Stimulated activated CD4-positive, alpha-beta T cell treated with anti-CD3 and anti-CD28 coated beads, Interleukin-2, amount 100 ng/mL, for 4 hours (primary cell): ENCODE measurements around the gene TMEM106B.

Experiments used
- DNase-seq: peaks from one replicate; pipeline ENCODE4 v3.0.0-alpha.2; 2020; ENCODE audit warnings: low read depth

The TMEM106B gene

GRCh38 chr7:12228024-12228423 lies 16.9 kb downstream of the TMEM106B start:
- no peak for DNase-seq

DNA sequence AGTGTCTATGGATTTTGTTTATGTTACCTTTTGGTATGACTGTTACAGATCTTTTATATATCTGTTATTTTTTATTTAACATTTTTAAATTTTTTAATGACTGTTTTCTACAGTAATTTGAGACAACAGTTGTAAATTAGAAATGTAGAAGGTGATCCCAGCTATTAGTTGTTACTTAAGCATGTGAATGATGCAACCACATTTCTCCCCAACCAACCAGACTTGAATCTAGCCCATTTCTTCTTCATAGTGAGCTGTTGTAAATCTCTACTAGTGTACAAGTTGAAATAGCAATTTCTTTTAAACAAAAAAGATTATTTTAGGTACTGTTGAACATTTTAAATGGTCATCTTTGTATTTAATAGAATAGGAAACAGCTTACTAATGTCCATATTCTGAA lies 18.0 kb downstream of the TMEM106B start:
- DNase-seq: no peak

DNA sequence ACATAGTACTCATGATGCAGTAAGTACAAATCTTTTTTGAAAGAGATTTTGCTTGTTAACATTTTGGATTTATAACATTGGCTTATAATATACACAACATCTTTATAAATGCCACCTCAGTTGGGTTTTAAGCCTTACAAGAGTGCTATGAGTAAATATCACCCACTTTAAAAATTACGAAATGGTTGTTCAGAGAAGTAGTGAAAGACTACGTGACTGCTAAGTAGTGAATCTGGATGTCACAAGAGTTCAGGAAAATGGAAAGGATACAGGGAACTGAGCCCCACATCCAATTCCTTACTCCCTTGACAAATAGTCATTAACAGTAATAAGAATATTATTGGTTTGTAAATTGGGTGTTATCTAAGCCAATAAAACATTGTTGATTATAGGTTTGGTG lies 20.0 kb downstream of the TMEM106B start:
- DNase-seq: no peak

DNA sequence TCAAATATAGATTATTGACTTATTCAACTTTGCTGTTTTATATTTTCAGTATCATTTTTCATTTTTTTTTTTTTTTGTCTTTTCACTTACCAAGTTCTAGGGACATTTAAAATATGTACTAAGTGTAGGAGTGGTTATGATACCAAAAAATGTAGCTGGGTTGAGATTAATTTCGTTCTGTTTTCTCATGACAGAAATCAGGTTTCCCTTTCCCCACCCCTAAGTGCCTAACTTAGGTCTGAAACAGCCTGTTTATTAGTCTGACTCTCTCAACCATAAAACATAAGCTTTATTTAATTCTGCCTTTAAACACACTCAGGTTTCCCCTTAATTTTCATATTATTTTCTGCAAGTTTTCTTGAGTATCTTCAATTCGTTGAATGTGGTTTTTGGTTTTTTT lies 22.1 kb downstream of the TMEM106B start:
- DNase-seq: no peak

DNA sequence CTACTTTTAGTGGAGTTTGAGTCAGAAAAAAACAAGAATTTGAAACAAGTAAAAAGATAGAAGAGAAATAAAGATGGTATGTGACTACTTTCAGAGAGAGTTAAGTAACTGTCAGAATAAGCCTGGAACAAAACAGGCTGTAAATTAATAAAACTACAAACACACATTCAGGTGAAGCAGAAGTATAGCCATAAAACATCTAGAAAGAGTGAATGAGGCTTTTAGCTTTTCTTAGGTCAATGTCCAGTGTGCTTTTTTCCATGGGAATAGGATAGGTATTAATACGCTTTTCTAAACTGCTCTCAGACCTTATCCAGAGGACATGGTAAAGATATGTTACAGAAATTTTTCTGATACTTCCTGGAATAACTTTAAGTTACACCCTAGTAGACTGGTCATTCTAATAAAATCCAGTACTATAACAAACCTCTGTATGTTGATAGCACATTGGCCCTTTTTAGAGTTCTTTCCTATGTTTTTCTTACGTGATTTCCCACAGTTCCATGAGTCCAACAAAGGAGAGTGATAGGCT lies 23.3 kb downstream of the TMEM106B start:
- no peak for DNase-seq

GRCh38 chr7:12235970-12236369 lies 24.9 kb downstream of the TMEM106B start:
- DNase-seq: no peak

DNA sequence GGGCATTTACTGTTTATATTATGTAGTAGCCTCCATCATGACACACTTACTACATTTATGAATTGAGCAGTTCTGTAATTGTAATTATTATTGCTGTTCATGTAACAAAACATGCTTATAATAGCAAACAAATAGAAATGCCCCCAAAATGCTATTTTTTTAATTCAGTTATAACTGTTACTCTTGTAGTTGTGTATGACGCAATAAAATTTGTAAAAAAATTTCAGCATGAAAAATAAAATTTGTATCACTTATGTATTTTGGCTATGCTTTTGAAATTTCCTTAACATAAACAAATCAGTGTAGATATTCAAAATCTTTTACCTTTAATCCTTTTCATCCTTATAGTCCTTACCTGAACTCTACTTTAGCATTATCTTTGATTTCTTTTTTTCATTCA lies 25.9 kb downstream of the TMEM106B start:
- no peak for DNase-seq

- no peak for DNase-seq
Measured at GRCh38 chr7:12239806-12240205, 28.7 kb downstream of the TMEM106B start.

GRCh38 chr7:12244129-12244528 lies 33.0 kb downstream of the TMEM106B start:
- DNase-seq: no peak

GRCh38 chr7:12244694-12245093 lies 33.6 kb downstream of the TMEM106B start:
- DNase-seq: no peak

- no peak for DNase-seq
Measured at GRCh38 chr7:12249706-12250105, 38.6 kb downstream of the TMEM106B start.

DNA sequence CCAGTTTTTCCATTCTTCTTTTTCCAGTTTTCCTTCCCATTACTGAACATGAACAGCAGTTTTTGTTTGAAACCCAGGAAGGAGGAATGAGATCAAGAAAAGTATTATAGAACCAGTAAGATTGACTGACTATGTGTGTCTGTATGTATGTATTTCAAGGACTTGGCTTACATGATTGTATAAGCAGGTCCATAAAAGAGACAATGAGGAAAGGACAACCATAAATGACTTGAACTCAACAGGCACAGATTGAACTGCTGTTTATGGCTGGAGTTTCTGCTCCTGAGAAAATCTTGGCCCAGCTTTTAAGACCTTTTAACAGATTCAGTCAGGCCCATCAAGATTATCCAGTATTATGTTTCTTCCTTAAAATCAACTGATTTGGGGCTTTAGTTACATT lies 39.1 kb downstream of the TMEM106B start:
- DNase-seq: no peak

DNA sequence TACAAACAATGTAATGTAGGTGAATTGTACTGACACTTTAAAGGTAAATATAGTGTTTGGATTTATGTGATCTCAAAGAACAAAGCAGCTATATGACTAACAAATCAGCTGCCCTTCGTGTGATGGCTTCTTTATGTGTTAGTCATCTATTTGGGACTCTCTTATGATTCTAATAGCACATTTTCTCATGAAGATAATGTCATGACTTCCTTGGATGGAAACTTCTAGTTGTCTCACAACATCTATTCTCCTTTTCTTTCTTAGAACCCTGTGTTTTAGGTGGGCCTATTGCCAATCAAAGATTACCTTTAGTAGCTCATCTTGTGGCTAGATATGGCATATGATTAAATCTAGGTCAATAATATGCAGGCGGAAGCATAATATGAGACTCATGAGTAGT lies 45.0 kb downstream of the TMEM106B start:
- DNase-seq: peak; percentile 13

DNA sequence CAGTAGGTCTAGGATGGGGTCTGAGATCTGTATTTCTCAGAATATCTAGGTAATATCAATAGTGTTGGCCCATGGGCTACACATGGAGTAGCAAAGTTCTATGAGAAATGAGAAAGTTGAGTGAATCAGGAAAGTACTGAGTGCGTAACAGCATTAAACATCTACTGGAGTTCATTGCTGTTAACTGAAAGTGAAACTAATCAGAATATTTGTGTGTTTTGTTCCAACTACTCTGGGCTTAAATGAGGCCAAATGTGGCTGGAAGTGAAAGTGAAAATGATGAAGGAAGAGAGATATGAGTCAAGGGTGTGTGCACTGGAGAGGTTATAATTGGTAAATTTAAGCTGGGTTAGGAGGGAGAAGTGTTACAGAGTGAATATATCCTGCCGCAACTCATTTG lies 46.5 kb downstream of the TMEM106B start:
- peak; percentile 39 for DNase-seq

GRCh38 chr7:12258074-12258473 lies 47.0 kb downstream of the TMEM106B start:
- DNase-seq: no peak

DNA sequence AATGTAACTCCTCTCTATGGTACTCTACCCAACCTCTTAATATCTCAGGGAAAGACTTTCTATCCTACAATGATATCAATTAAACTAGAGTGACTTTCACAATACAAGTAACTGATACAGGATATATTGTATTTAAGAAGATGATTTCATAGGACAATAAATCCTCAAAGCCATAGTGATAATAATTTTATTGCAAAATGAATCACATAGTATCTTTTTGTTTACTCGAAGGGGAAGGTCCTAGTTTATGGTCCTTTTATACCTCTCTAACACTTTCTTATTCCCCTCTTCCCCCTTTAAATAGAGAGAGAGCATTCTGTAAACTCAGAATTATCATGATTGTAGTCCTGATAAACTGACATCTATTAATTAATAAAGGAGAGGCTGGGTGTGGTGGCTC lies 56.4 kb downstream of the TMEM106B start:
- DNase-seq: no peak

DNA sequence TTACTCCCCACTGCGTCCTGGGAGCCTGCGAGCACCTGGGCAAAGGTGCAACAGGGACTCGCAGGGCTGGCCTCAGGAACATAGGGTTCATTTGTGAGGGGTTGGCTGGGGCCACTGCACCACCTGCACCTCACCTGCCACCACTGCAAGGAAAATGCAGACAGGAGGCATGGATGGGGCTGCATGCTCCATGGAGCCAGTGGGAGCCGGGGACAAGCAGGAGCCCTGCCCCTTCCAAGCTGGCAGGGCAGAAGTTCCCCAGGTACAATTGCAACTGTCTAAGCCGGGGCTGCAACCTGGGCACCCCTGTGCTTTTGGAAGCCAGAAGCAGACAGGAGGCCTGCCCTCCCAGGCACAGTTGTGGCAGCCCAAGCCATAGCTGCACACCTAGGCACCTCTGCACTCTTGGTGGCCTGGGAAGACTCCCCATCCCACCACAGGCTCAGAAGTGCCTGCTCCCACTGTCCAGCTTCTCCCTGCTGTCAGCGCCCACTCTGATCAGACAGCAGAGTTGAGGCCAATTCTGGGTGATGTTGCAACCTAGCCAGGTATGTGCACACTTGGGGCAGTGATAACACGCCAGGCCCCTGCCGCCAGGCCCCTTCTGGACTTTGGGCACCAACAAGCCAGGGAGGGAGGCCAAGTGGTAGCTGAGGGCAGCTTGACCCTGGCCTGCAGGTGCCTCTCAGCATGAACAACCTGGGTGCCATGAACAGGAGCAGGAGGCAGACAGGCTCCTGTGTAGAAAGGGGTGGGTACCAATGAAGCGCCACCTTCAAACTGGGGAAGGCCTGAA lies 58.2 kb downstream of the TMEM106B start:
- no peak for DNase-seq

DNA sequence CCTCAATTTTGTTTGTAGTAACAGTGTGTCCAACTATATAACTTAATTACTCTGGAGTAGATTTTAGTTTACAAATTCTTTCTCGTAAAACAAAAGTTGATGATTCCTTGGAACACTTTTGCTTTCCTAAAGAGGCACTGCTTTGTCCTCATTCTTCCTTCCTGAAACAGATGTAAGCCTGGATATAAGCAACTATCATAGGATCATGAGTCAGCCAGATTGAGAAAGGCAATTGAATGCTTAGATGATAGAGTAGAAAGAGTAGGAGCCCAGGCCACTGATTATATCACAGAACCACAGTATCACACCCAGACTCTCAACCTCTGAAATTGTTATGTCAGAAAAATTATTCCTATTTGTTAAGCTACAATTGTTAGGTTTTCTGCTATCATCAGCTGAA lies 69.9 kb downstream of the TMEM106B start:
- DNase-seq: no peak

GRCh38 chr7:12287901-12288300 lies 76.8 kb downstream of the TMEM106B start:
- DNase-seq: no peak

- no peak for DNase-seq
Measured at GRCh38 chr7:12289996-12290395, 78.9 kb downstream of the TMEM106B start.

- no peak for DNase-seq
Measured at GRCh38 chr7:12290761-12291160, 79.7 kb downstream of the TMEM106B start.

DNA sequence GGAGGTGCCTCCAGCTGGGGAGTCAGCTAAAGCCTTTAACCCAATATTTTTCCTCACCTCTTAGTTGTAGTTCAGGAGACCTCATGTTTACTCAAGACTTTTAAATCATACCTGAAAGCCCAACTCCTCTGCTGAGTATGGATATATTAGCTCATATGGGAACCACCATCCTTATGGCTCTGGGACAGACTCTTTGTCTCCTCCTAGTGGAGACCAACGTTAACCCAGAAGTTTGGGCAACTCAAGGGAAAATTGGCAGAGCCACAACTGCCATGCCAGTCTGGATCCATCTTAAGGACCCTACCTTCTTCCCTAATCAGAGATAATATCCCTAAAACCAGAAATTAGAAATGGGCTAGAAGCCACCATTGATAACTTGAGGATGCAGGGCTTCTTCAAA lies 80.8 kb downstream of the TMEM106B start:
- DNase-seq: no peak
